ENCODE data around the gene TEX14. TPM values are rescaled to one million over a fixed set of nuclear protein-coding genes. Genes with fewer than 3 reads are reported as not detected.

Gene TEX14
- polyA plus RNA-seq, 3 donors = 0.25 TPM; not detected in 2

GRCh38 chr17:58533616-58534188 lies 158.1 kb downstream of the TEX14 start:
- H3K27ac Mint-ChIP-seq = peak overlapping the region in 6 of 7 donors; percentile 93 to 98 (median 96)

GRCh38 chr17:58532555-58532951 lies 159.3 kb downstream of the TEX14 start:
- Mint-ChIP-seq H3K27me3 (ENCODE audit: low read depth in 3 of 3) (peaks cover 35 to 46% (median 42%) of the 10 kb centered on the region in 3 donors), H3K27ac (peak overlapping the region in 2 of 7 donors; percentile 30 to 66), H3K4me3 (peak overlapping the region; percentile 66 to 83), H3K36me3 (peaks cover 2 to 14% of the 10 kb centered on the region in 2 donors), H3K4me1 (peaks cover 50% of the 10 kb centered on the region), H3K9me3 (peaks cover 0 to 2% (median 0%) of the 10 kb centered on the region in 7 donors)
- peak overlapping the region; percentile 74 for H2AFZ ChIP-seq (ENCODE audit: insufficient read depth, low read depth, low read length, poor library complexity, severe bottlenecking)
- 86% methylated on average over 2 of the region's 3 CpGs for WGBS (ENCODE audit: insufficient coverage)
- H3K27me3 ChIP-seq (ENCODE audit: control insufficient read depth in 2 of 2, insufficient read depth in 2 of 2, low read length in 2 of 2) = peaks cover 4 to 31% of the 10 kb centered on the region in 2 donors
- peak overlapping the region; percentile 85 for H3K4me2 ChIP-seq (replicated peaks; ENCODE audit: extremely low read depth, low read length, poor library complexity, severe bottlenecking)
- H3K4me3 ChIP-seq (replicated peaks in 1 of 3; ENCODE audit: low read depth in 2 of 3, low read length in 3 of 3) = peak overlapping the region in 1 of 3 experiments; percentile 70
- no peak overlapping the region for H3K9ac ChIP-seq (ENCODE audit: insufficient read depth, low read length, poor library complexity, severe bottlenecking)
- H3K4me1 ChIP-seq (ENCODE audit: control insufficient read depth in 1 of 2, insufficient read depth in 2 of 2, low read length in 2 of 2) = peaks cover 43 to 51% of the 10 kb centered on the region in 2 donors
- no peaks in the 10 kb centered on the region for H3K36me3 ChIP-seq (replicated peaks in 1 of 2; ENCODE audit: control insufficient read depth in 1 of 2, insufficient read depth in 2 of 2, low read length in 2 of 2)
- intact Hi-C loops (cut with micrococcal nuclease) = no loop called here
- no peak overlapping the region for H3K27ac ChIP-seq (ENCODE audit: low read depth in 1 of 2, low read length in 2 of 2)
- H3K79me2 ChIP-seq (ENCODE audit: insufficient read depth, low read length) = no peaks in the 10 kb centered on the region
- no peak for DNase-seq
- no peaks in the 10 kb centered on the region for H4K20me1 ChIP-seq (ENCODE audit: insufficient read depth, low read length)
- no peak for TF ChIP-seq CTCF (IDR thresholded peaks at IDR 0.05)
- no peaks in the 10 kb centered on the region for H3K9me3 ChIP-seq (replicated peaks in 1 of 2; ENCODE audit: control insufficient read depth in 1 of 2, insufficient read depth in 1 of 2, low read length in 2 of 2)

More at GRCh38 chr17:58533616-58534188, 158.1 kb downstream of the TEX14 start:
- Mint-ChIP-seq H3K4me3 (peak overlapping the region in 1 of 2 donors; percentile 48), H3K4me1 (peaks cover 49% of the 10 kb centered on the region), H3K9me3 (peaks cover 0 to 2% (median 0%) of the 10 kb centered on the region in 7 donors), H3K27me3 (ENCODE audit: low read depth in 3 of 3) (peaks cover 34 to 44% (median 37%) of the 10 kb centered on the region in 3 donors), H3K36me3 (peaks cover 2 to 14% of the 10 kb centered on the region in 2 donors)
- Histone ChIP-seq H3K36me3 (replicated peaks in 1 of 2; ENCODE audit: control insufficient read depth in 1 of 2, insufficient read depth in 2 of 2, low read length in 2 of 2) (no peaks in the 10 kb centered on the region), H4K20me1 (ENCODE audit: insufficient read depth, low read length) (no peaks in the 10 kb centered on the region), H3K27ac (ENCODE audit: low read depth in 1 of 2, low read length in 2 of 2) (peak overlapping the region; percentile 72 to 87), H2AFZ (ENCODE audit: insufficient read depth, low read depth, low read length, poor library complexity, severe bottlenecking) (no peak overlapping the region), H3K4me1 (ENCODE audit: control insufficient read depth in 1 of 2, insufficient read depth in 2 of 2, low read length in 2 of 2) (peaks cover 45 to 53% of the 10 kb centered on the region in 2 donors), H3K4me3 (replicated peaks in 1 of 3; ENCODE audit: low read depth in 2 of 3, low read length in 3 of 3) (peak overlapping the region in 1 of 3 experiments; percentile 42), H3K79me2 (ENCODE audit: insufficient read depth, low read length) (no peaks in the 10 kb centered on the region), H3K9me3 (replicated peaks in 1 of 2; ENCODE audit: control insufficient read depth in 1 of 2, insufficient read depth in 1 of 2, low read length in 2 of 2) (no peaks in the 10 kb centered on the region), H3K9ac (ENCODE audit: insufficient read depth, low read length, poor library complexity, severe bottlenecking) (no peak overlapping the region), H3K4me2 (replicated peaks; ENCODE audit: extremely low read depth, low read length, poor library complexity, severe bottlenecking) (no peak overlapping the region), H3K27me3 (ENCODE audit: control insufficient read depth in 2 of 2, insufficient read depth in 2 of 2, low read length in 2 of 2) (peaks cover 4 to 31% of the 10 kb centered on the region in 2 donors)
- TF ChIP-seq CTCF (IDR thresholded peaks at IDR 0.05) = no peak
- no peak for DNase-seq
- intact Hi-C loops (cut with micrococcal nuclease) = no loop called here
- 100% methylated on average over 4 of the region's 5 CpGs for WGBS (ENCODE audit: insufficient coverage)
